Body of pancreas (tissue), 4 donors: ENCODE data around the gene FICD. TPM values are rescaled to one million over a fixed set of nuclear protein-coding genes. Genes with fewer than 3 reads are reported as not detected.
"Not testable (repeated sequence)": the region's sequence is repeated elsewhere in the genome, so short reads cannot be mapped to it uniquely, and the experiment has no call there.

ENCODE experiments used
- ATAC-seq: fragments of 150-250 bp; one replicate; pipeline ENCODE4 v1.9.1; 2016
- DNase-seq, 4 donors: peaks; one replicate each; pipeline ENCODE4 v3.0.0-alpha.2; 2019
- H3K27ac ChIP-seq, 4 donors: fragments of 200-600 bp; sonication (generic); 1 replicate in 3 of 4; 2 replicates in 1 of 4; pipeline versions ENCODE4 v1.5.1 to v1.6.1; 2016 to 2019; ENCODE audit warnings: mild to moderate bottlenecking in 1 of 4, mixed read lengths in 1 of 4, moderate library complexity in 1 of 4
- H3K27me3 ChIP-seq, 2 donors: fragments of 200-600 bp; sonication (generic); one replicate each; pipeline ENCODE4 v1.6.0; 2016; ENCODE audit warnings: mild to moderate bottlenecking in 1 of 2
- H3K36me3 ChIP-seq, 2 donors: fragments of 200-600 bp; sonication (generic); replicated peaks in 1 of 2; 2 replicates each; pipeline ENCODE4 v1.5.1; 2016; ENCODE audit warnings: low read depth in 2 of 2; ENCODE audit not compliant: insufficient read depth in 1 of 2
- H3K4me1 ChIP-seq: fragments of 200-600 bp; sonication (generic); one replicate; pipeline ENCODE4 v1.6.0; 2016
- H3K4me3 ChIP-seq, 2 donors: fragments of 200-600 bp; sonication (generic); 1 replicate in 1 of 2; 2 replicates in 1 of 2; pipeline ENCODE4 v1.5.1; 2016 to 2019
- H3K9me3 ChIP-seq, 3 donors: fragments of 200-600 bp; sonication (generic); 1 replicate in 2 of 3; 2 replicates in 1 of 3; pipeline ENCODE4 v1.5.1; 2016
- CTCF ChIP-seq, 7 experiments: fragments of 450-650 bp in 4 of 7; fragments of 200-600 bp in 3 of 7; sonication (generic) in 3 of 7; IDR thresholded peaks; one replicate each; pipeline ENCODE4 v1.5.1; 2016 to 2019; ENCODE audit warnings: antibody characterized with exemption in 7 of 7
- POLR2A ChIP-seq, 3 donors: fragments of 450-650 bp; IDR thresholded peaks; one replicate each; pipeline ENCODE4 v1.6.1; 2016; ENCODE audit warnings: antibody characterized with exemption in 3 of 3, mild to moderate bottlenecking in 2 of 3
- WGBS, 2 donors: methylation state at CpG; one replicate each; pipeline ENCODE4 v1.1.5; 2017; 5-methylcytosine and 5-hydroxymethylcytosine counted together
- intact Hi-C: fragments of 100-400 bp; cut with DNase I; formaldehyde crosslinking; loops from one replicate; pipeline ENCODE4 v1.15.1; 2023
- total RNA-seq, 2 donors: library from RNA; depleted of rRNA; stranded (reverse); fragments of >200 nt; gene quantifications; one replicate each; pipeline ENCODE4 v1.1.0, GENCODE V29; 2016

Gene FICD
- total RNA-seq, 2 donors from 2014 or later, result 10.9 to 11.9 TPM

DNA sequence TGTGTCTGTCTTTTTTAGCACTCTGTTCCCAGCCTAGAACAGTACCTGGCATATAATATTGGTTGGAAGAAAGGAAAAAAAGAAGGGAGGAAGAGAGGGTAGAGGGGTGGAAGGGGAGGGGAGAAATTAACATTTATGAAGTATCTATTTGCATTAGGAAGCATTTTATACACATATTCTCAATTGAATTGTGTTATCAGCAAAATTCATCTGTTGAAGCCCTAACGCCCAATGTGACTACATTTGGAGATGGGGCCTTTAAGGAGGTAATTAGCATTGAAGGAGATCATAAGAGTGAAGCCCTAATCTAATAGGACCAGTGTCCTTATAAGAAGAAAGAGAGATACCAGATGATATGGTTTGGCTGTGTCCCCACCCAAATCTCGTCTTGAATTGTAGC lies 30.2 kb upstream of the FICD start:
- Histone ChIP-seq H3K27me3 (no peaks in the 10 kb centered on the region), H3K27ac (no peak overlapping the region), H3K4me1 (no peaks in the 10 kb centered on the region), H3K4me3 (no peak overlapping the region), H3K9me3 (peaks cover 0 to 9% (median 0%) of the 10 kb centered on the region in 3 donors), H3K36me3 (no peaks in the 10 kb centered on the region)
- ATAC-seq (no peak), DNase-seq (no peak)
- 50 to 58% methylated on average over 2 of the region's 2 CpGs for WGBS, 2 donors
- intact Hi-C loops, result no loop called here
- TF ChIP-seq CTCF (IDR thresholded peaks at IDR 0.05) (no peak), POLR2A (IDR thresholded peaks at IDR 0.05) (no peak)

GRCh38 chr12:108485371-108485770 lies 29.7 kb upstream of the FICD start:
- H3K4me1 ChIP-seq, DNase-seq, H3K4me3 ChIP-seq, ATAC-seq, H3K9me3 ChIP-seq, H3K27ac ChIP-seq, H3K36me3 ChIP-seq, H3K27me3 ChIP-seq, intact Hi-C loops: not testable (repeated sequence)
- WGBS, 2 donors, result 52 to 61% methylated on average over 7 of the region's 7 CpGs

DNA sequence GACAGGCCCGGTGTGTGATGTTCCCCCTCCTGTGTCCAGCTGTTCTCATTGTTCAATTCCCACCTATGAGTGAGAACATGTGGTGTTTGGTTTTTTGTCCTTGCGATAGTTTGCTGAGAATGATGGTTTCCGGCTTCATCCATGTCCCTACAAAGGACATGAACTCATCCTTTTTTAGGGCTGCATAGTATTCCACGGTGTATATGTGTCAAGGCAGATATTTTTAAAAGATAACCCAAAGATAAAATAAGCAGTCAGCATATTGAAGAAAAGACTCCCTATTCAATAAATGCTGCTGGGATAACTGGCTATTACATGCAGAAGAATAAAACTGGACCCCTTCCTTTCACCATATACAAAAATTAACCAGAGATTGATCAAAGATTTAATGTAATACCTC lies 28.0 kb upstream of the FICD start:
- intact Hi-C loops, H3K36me3 ChIP-seq, ATAC-seq, H3K4me3 ChIP-seq, H3K27me3 ChIP-seq, H3K27ac ChIP-seq, H3K9me3 ChIP-seq, H3K4me1 ChIP-seq, DNase-seq: not testable (repeated sequence)
- 82 to 83% methylated on average over 4 of the region's 4 CpGs for WGBS, 2 donors

DNA sequence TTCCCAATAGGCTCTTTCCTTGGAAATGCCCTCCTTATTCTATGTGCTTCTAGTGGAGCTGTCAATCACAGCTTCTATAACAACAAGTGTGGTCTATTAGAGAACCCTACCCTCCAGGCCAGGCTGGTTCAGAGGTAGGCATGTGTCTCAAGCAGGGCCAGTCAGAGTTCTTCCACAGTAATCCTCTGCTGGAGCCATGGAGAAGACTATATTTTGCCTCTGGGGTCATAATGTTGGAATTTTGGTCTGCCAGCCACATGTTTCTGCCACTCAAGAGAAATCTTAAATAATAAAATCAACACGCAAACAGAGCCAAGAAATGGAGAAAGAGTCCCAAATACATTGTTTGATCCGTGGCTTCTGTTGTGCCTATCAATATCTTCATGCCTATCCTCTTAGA lies 23.8 kb upstream of the FICD start:
- H3K9me3 ChIP-seq, result peaks cover 0 to 9% (median 0%) of the 10 kb centered on the region in 3 donors
- intact Hi-C loops, result no loop called here
- 50 to 52% methylated on average over 2 of the region's 2 CpGs for WGBS, 2 donors
- no peaks in the 10 kb centered on the region for H3K36me3 ChIP-seq
- no peak overlapping the region for H3K4me3 ChIP-seq
- H3K27ac ChIP-seq, result no peak overlapping the region
- ATAC-seq (no peak), DNase-seq (no peak)
- no peaks in the 10 kb centered on the region for H3K4me1 ChIP-seq
- no peak for TF ChIP-seq POLR2A (IDR thresholded peaks at IDR 0.05)
- no peak for TF ChIP-seq CTCF (IDR thresholded peaks at IDR 0.05)
- H3K27me3 ChIP-seq, result peaks cover 0 to 3% of the 10 kb centered on the region in 2 donors

- TF ChIP-seq CTCF (IDR thresholded peaks at IDR 0.05) (peak in 3 of 7 experiments; percentile 21 to 29 (median 22)), POLR2A (IDR thresholded peaks at IDR 0.05) (no peak)
- Histone ChIP-seq H3K4me1 (no peaks in the 10 kb centered on the region), H3K9me3 (no peaks in the 10 kb centered on the region), H3K4me3 (no peak overlapping the region), H3K27me3 (peaks cover 0 to 3% of the 10 kb centered on the region in 2 donors), H3K27ac (no peak overlapping the region), H3K36me3 (no peaks in the 10 kb centered on the region)
- intact Hi-C loops, result no loop called here
- WGBS, 2 donors, result 48 to 50% methylated on average over 1 of the region's 1 CpG
- DNase-seq (peak in 1 of 4 donors; percentile 27), ATAC-seq (no peak)
Measured at GRCh38 chr12:108495054-108495453, 20.0 kb upstream of the FICD start.

- ATAC-seq (no peak), DNase-seq (no peak)
- H3K4me3 ChIP-seq, result no peak overlapping the region
- WGBS, 2 donors, result 47 to 55% methylated on average over 11 of the region's 11 CpGs
- H3K9me3 ChIP-seq, result no peaks in the 10 kb centered on the region
- H3K27ac ChIP-seq, result no peak overlapping the region
- intact Hi-C loops, result no loop called here
- H3K4me1 ChIP-seq, result no peaks in the 10 kb centered on the region
- peaks cover 0 to 3% of the 10 kb centered on the region in 2 donors for H3K27me3 ChIP-seq
- no peaks in the 10 kb centered on the region for H3K36me3 ChIP-seq
- TF ChIP-seq POLR2A (IDR thresholded peaks at IDR 0.05) (no peak), CTCF (IDR thresholded peaks at IDR 0.05) (no peak)
Measured at GRCh38 chr12:108495823-108496579, 19.1 kb upstream of the FICD start.
